DND-41 (cell line): ENCODE results near the gene ADPRH.

Source experiments
- EZH2 ChIP-seq: IDR thresholded peaks from 3 replicates; pipeline ENCODE4 v1.6.1; 2012; ENCODE audit warnings: borderline replicate concordance, low read depth, mild to moderate bottlenecking, moderate library complexity, low read length, inconsistent platforms; ENCODE audit not compliant: severe bottlenecking
- TF ChIP-seq, protein P1 (sequence below): IDR thresholded peaks from 2 replicates; pipeline ENCODE4 v1.5.1; 2012; ENCODE audit warnings: borderline replicate concordance, low read length, moderate library complexity, mild to moderate bottlenecking; ENCODE audit not compliant: poor library complexity, severe bottlenecking; ENCODE audit errors: extremely low read depth

DNA sequence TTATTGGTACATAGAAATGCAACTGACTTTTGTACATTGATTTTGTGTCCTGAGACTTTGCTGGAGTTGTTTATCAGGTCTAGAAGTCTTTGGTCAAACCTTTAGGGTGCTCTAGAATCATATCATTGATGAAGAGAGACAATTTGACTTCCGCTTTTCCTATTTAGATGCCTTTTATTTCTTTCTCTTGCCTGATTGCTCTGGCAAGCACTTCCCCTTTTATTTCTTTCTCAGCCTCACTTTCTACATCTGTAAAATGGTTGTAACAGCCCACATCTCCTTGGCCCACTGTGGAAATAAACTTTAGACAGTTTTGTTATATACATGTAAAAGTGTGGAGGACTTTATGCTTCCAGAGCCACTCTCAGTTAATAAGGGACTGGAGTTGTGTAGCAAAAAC is 32.4 kb downstream of the ADPRH start:
- TF ChIP-seq, protein P1, sequence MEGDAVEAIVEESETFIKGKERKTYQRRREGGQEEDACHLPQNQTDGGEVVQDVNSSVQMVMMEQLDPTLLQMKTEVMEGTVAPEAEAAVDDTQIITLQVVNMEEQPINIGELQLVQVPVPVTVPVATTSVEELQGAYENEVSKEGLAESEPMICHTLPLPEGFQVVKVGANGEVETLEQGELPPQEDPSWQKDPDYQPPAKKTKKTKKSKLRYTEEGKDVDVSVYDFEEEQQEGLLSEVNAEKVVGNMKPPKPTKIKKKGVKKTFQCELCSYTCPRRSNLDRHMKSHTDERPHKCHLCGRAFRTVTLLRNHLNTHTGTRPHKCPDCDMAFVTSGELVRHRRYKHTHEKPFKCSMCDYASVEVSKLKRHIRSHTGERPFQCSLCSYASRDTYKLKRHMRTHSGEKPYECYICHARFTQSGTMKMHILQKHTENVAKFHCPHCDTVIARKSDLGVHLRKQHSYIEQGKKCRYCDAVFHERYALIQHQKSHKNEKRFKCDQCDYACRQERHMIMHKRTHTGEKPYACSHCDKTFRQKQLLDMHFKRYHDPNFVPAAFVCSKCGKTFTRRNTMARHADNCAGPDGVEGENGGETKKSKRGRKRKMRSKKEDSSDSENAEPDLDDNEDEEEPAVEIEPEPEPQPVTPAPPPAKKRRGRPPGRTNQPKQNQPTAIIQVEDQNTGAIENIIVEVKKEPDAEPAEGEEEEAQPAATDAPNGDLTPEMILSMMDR: no peak
- TF ChIP-seq EZH2: no peak
